Fibroblast of lung (primary cell): ENCODE measurements around the gene IGDCC3.

Experiments
- CTCF ChIP-seq, 2 donors: IDR thresholded peaks in 1 of 2; conservative IDR thresholded peaks in 1 of 2; 1 replicate in 1 of 2; 2 replicates in 1 of 2; pipeline ENCODE4 v1.5.1; 2011 to 2012; ENCODE audit warnings: low read length in 2 of 2, control low read depth in 1 of 2, inconsistent platforms in 1 of 2, low read depth in 1 of 2, mild to moderate bottlenecking in 1 of 2
- EZH2 ChIP-seq: IDR thresholded peaks from 2 replicates; pipeline ENCODE4 v1.5.1; 2012; ENCODE audit warnings: low read length, control low read depth, mild to moderate bottlenecking; ENCODE audit errors: missing control alignments

- TF ChIP-seq CTCF (conservative IDR thresholded peaks at IDR 0.05 in 1 of 2, IDR thresholded peaks at IDR 0.05 in 1 of 2; ENCODE audit: low read depth in 1 of 2, low read length in 2 of 2): no peak
- no peak for TF ChIP-seq EZH2
These were observed 28.1 kb upstream of the IGDCC3 start for GRCh38 chr15:65405791-65406423.
